Stomach smooth muscle (tissue), 2 donors: Measurements from ENCODE around the gene NEURL1B.

Experiments used
- H3K27ac ChIP-seq: one replicate; pipeline ENCODE4 v1.7.0; 2013; ENCODE audit warnings: mild to moderate bottlenecking, low read length, inconsistent platforms
- H3K27me3 ChIP-seq, 2 donors: one replicate each; pipeline ENCODE4 v1.7.0; 2013; ENCODE audit warnings: low read length in 2 of 2; ENCODE audit not compliant: insufficient read depth in 2 of 2, control insufficient read depth in 1 of 2
- H3K36me3 ChIP-seq, 2 donors: one replicate each; pipeline ENCODE4 v1.7.0; 2013; ENCODE audit warnings: low read length in 2 of 2; ENCODE audit not compliant: control insufficient read depth in 2 of 2, insufficient read depth in 2 of 2
- H3K4me1 ChIP-seq: one replicate; pipeline ENCODE4 v1.7.0; 2013; ENCODE audit warnings: low read length; ENCODE audit not compliant: control insufficient read depth, insufficient read depth
- H3K4me3 ChIP-seq, 2 donors: one replicate each; pipeline ENCODE4 v1.7.0; 2013; ENCODE audit warnings: low read length in 2 of 2
- H3K9ac ChIP-seq, 2 donors: one replicate each; pipeline ENCODE4 v1.7.0; 2013; ENCODE audit warnings: low read length in 2 of 2, mild to moderate bottlenecking in 1 of 2
- H3K9me3 ChIP-seq, 2 donors: one replicate each; pipeline ENCODE4 v1.7.0; 2013; ENCODE audit warnings: low read length in 2 of 2; ENCODE audit not compliant: control insufficient read depth in 2 of 2
- donor health status: healthy.
- donor health status: Pancreatic carcinoma.

The NEURL1B gene

DNA sequence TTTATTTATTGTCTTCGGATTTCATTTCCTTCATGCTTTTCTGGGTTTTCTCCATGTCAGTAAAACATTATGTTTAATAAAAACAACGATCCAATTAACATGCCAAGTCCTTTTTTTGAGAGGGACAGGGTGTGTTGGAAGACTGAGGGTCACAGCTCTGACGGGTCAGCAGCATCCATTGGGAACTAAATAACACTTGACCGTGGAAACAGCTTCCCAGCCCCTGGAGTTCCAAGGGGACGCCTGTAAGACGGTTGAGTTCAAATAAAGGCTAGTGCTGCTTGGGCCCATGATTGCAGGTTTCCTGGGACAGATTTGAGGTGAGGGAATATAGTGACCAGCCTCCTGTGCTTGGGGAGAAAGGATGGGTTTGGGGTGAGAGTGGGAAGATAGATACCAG, 30.4 kb upstream of the NEURL1B start:
- Histone ChIP-seq H3K4me3 (no peak overlapping the region), H3K9me3 (peaks cover 5 to 8% of the 10 kb centered on the region in 2 donors), H3K27ac (no peak overlapping the region), H3K27me3 (no peaks in the 10 kb centered on the region), H3K36me3 (no peaks in the 10 kb centered on the region), H3K4me1 (no peaks in the 10 kb centered on the region), H3K9ac (no peak overlapping the region)

DNA sequence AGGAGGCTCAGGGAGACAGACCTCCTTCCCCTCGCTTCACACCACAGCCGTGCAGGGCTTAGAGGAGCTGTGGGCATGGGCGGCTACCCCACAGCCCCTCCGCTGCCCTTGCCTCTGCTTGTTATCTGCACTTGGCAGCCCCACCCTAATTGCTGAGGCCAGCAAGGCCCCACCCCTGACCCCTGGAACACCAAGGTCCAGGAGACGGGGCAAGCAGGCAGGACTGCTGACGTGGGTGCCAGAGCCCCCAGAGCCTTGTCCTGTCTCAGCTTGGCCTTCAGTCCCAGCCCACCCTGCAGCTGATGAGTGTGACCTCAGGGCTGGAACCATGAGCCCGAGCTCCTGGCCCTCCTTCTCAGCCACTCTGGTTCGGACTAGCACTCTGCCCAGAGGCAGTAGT, 29.1 kb upstream of the NEURL1B start:
- Histone ChIP-seq H3K9ac (no peak overlapping the region), H3K9me3 (peaks cover 0 to 3% of the 10 kb centered on the region in 2 donors), H3K27ac (no peak overlapping the region), H3K27me3 (no peaks in the 10 kb centered on the region), H3K4me3 (no peak overlapping the region), H3K4me1 (no peaks in the 10 kb centered on the region), H3K36me3 (no peaks in the 10 kb centered on the region)

DNA sequence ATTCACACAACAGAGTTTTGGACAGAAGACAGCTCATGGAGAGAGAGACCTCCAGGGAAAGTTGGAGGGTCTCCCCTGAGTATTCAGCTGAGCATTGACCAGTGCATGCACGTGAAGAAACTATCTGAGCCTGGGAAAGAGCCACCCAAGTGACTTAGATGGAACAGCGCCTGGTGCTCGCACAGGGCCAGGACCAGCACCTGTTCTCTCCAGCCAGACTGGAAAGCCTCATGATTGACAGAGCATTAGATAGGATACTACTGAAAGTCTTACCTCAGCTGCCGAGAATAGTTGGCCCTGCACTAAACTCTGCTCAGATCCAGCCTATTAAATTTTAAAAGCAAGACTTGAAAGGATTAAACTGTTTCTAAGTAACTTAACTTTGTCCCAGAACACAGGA, 28.3 kb upstream of the NEURL1B start:
- Histone ChIP-seq H3K36me3 (no peaks in the 10 kb centered on the region), H3K27ac (no peak overlapping the region), H3K4me1 (no peaks in the 10 kb centered on the region), H3K4me3 (no peak overlapping the region), H3K9me3 (peaks cover 0 to 3% of the 10 kb centered on the region in 2 donors), H3K27me3 (no peaks in the 10 kb centered on the region), H3K9ac (no peak overlapping the region)

GRCh38 chr5:172616136-172616535, 24.9 kb upstream of the NEURL1B start:
- H3K4me3 ChIP-seq: no peak overlapping the region
- H3K27ac ChIP-seq: no peak overlapping the region
- H3K27me3 ChIP-seq: no peaks in the 10 kb centered on the region
- H3K9me3 ChIP-seq: peaks cover 0 to 3% of the 10 kb centered on the region in 2 donors
- no peaks in the 10 kb centered on the region for H3K36me3 ChIP-seq
- no peak overlapping the region for H3K9ac ChIP-seq
- no peaks in the 10 kb centered on the region for H3K4me1 ChIP-seq

GRCh38 chr5:172616730-172617129, 24.3 kb upstream of the NEURL1B start:
- no peak overlapping the region for H3K4me3 ChIP-seq
- H3K27ac ChIP-seq: no peak overlapping the region
- H3K36me3 ChIP-seq: no peaks in the 10 kb centered on the region
- no peak overlapping the region for H3K9ac ChIP-seq
- H3K27me3 ChIP-seq: no peaks in the 10 kb centered on the region
- H3K9me3 ChIP-seq: peaks cover 0 to 3% of the 10 kb centered on the region in 2 donors
- no peaks in the 10 kb centered on the region for H3K4me1 ChIP-seq

- Histone ChIP-seq H3K27me3 (no peaks in the 10 kb centered on the region), H3K4me3 (no peak overlapping the region), H3K9ac (no peak overlapping the region), H3K36me3 (no peaks in the 10 kb centered on the region), H3K9me3 (peaks cover 0 to 3% of the 10 kb centered on the region in 2 donors), H3K27ac (no peak overlapping the region), H3K4me1 (no peaks in the 10 kb centered on the region)
Observed at GRCh38 chr5:172617817-172618216, 23.2 kb upstream of the NEURL1B start.

- Histone ChIP-seq H3K4me1 (no peaks in the 10 kb centered on the region), H3K4me3 (no peak overlapping the region), H3K27ac (no peak overlapping the region), H3K36me3 (no peaks in the 10 kb centered on the region), H3K9me3 (peaks cover 0 to 3% of the 10 kb centered on the region in 2 donors), H3K9ac (no peak overlapping the region), H3K27me3 (no peaks in the 10 kb centered on the region)
Observed at GRCh38 chr5:172618574-172619365, 22.3 kb upstream of the NEURL1B start.

DNA sequence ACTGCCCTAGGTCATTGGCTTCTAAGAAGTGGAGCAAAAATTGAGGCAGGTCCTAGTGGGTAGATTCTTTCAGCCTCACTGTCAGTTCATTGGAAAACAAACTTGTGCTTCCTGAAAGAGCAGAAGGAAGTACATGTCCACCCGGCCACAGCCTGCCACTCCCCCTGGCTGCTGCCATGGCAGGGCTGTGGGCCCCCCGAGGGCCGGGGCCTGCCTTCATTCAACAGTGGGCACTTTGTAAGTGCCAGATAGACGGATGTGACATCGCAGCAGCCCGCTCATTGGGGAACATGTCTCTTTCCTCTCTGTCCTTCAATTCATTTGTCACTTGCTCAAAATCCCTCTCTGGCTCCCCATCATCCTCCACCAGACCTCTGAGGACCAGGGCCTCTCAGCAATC, 20.6 kb upstream of the NEURL1B start:
- Histone ChIP-seq H3K9me3 (no peaks in the 10 kb centered on the region), H3K4me3 (no peak overlapping the region), H3K9ac (no peak overlapping the region), H3K36me3 (no peaks in the 10 kb centered on the region), H3K27ac (no peak overlapping the region), H3K27me3 (no peaks in the 10 kb centered on the region), H3K4me1 (no peaks in the 10 kb centered on the region)

- Histone ChIP-seq H3K4me3 (no peak overlapping the region), H3K27ac (no peak overlapping the region)
Observed at GRCh38 chr5:172622091-172623046, 18.7 kb upstream of the NEURL1B start.

GRCh38 chr5:172623313-172623980, 17.6 kb upstream of the NEURL1B start:
- H3K27me3 ChIP-seq: no peaks in the 10 kb centered on the region

More at GRCh38 chr5:172622091-172623046, 18.7 kb upstream of the NEURL1B start:
- Histone ChIP-seq H3K36me3 (no peaks in the 10 kb centered on the region), H3K27me3 (no peaks in the 10 kb centered on the region), H3K4me1 (no peaks in the 10 kb centered on the region), H3K9ac (no peak overlapping the region), H3K9me3 (no peaks in the 10 kb centered on the region)

More at GRCh38 chr5:172623313-172623980, 17.6 kb upstream of the NEURL1B start:
- H3K27ac ChIP-seq: no peak overlapping the region
- no peak overlapping the region for H3K9ac ChIP-seq
- H3K9me3 ChIP-seq: no peaks in the 10 kb centered on the region
- no peak overlapping the region for H3K4me3 ChIP-seq
- H3K36me3 ChIP-seq: no peaks in the 10 kb centered on the region
- no peaks in the 10 kb centered on the region for H3K4me1 ChIP-seq
